GM18951 (cell line): ENCODE measurements around the gene FHOD3.
"Not testable (repeated sequence)": the region's sequence is repeated elsewhere in the genome, so short reads cannot be mapped to it uniquely, and the experiment has no call there.

ENCODE experiments used
- POLR2A ChIP-seq: IDR thresholded peaks from 4 replicates; pipeline ENCODE4 v1.6.1; 2011; ENCODE audit warnings: mild to moderate bottlenecking; ENCODE audit not compliant: insufficient read length, insufficient read depth; ENCODE audit errors: extremely low read depth
- in situ Hi-C: fragments of 300-500 bp; cut with MboI; formaldehyde crosslinking; loops from one replicate; pipeline ENCODE4 v1.12.0; 2022; ENCODE audit warnings: low sequenced_read_pairs, mixed read lengths, inconsistent platforms; ENCODE audit not compliant: unreplicated experiment

Gene FHOD3

GRCh38 chr18:36744261-36744876, 446.9 kb downstream of the FHOD3 start:
- in situ Hi-C loops, result no loop called here
- no peak for TF ChIP-seq POLR2A

DNA sequence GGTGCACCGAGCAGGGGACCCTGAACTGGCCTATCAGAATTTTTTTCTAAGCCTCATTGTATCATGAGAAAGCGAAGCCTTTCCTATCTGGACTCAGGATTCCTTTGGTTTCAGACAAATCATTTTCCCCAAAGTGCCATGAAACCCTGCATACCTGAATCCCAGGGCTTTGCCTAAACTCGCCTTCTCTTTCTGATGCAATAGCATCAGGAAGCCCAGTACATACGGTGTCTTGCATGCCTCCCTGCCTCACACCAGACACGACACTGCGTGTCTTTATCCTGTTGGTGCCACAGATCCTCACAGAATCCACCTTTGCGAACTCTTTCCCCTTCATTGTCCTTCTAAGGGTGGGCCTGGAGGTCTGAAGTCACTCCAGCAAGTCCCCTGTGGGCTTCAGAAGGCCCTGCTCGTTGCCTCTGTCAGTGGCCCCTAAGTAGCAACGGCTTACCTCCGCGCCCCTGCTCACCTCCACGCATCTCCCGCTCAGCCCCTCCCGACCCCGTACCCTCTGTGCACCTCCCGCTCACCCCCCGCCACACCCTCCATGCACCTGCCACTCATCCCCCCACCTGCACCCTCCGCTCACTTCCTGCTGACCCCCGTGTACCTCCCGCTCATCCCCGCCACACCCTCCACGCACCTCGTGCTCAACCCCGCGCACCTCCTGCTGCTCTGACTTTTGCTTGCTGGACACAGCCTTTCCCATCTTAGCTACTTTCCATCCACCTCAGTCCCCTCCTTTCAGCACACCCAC, 447.9 kb downstream of the FHOD3 start:
- in situ Hi-C loops, result no loop called here
- TF ChIP-seq POLR2A, result no peak

- TF ChIP-seq POLR2A, result no peak
- in situ Hi-C loops, result no loop called here
Observed at GRCh38 chr18:36752929-36753865, 455.7 kb downstream of the FHOD3 start.

DNA sequence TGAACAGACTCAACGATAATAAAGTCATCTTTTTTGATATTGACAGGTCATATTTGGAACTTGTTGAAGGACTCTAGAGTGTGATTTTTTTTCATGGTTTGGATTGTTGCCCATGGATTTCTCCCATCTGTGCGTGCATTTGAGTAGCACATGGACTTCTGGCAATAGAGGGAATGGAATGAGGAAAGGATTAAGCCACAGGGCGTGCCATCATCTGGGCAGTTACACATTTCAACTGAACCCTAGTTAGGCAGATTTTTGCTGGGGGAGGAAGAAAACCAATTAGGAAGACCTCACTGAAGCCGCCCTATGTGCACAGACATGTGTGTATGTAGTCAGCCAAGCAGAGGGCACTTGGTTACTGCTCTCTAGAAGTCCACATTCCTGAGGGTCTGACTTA, 458.7 kb downstream of the FHOD3 start:
- in situ Hi-C loops, result no loop called here
- no peak for TF ChIP-seq POLR2A

- no peak for TF ChIP-seq POLR2A
- in situ Hi-C loops, result no loop called here
Observed at GRCh38 chr18:36757081-36757480, 459.6 kb downstream of the FHOD3 start.

DNA sequence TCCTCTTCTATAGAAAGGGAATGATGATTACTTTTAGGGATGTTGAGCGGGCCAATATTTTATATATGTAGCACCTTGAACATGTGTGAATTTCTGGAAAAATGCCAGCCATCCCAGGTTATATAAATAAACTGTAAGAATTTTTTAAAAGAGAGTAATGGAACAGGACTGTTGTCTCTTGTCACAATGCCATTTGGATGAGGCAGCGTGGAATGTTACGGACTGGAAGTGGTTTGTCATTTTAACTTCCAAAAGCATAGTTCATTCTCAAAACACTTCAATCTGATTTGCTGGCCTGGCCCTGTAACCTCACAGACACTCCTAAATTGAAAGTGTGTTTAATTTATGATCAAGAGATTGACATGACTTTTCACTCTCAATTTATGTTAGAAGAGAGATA, 460.5 kb downstream of the FHOD3 start:
- TF ChIP-seq POLR2A, result no peak
- in situ Hi-C loops, result no loop called here

DNA sequence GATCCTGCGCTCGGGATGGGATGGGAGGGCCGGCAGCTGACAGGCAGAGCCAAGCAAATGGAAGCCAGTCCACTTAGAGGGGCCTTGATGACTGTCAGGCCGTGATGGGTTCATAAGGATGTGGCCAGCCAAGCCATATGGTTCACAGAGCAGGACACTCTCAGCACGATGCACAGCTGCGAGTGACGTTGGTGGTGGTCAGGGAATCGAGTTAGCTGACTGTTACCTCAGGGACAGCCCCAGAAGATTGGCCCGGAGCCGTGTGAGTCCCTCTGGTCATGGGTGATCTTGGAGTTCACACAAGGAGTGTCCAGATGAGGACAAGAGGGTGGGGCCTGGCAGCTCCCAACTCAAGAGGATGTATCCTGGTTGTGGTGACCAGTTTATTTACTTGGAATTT, 461.1 kb downstream of the FHOD3 start:
- in situ Hi-C loops, result no loop called here
- no peak for TF ChIP-seq POLR2A

- in situ Hi-C loops, result no loop called here
- no peak for TF ChIP-seq POLR2A
Observed at GRCh38 chr18:36759167-36759776, 461.8 kb downstream of the FHOD3 start.

GRCh38 chr18:36760598-36760997, 463.1 kb downstream of the FHOD3 start:
- in situ Hi-C loops, result no loop called here
- no peak for TF ChIP-seq POLR2A

- in situ Hi-C loops, result no loop called here
- TF ChIP-seq POLR2A, result no peak
Observed at GRCh38 chr18:36761186-36761698, 463.7 kb downstream of the FHOD3 start.

- in situ Hi-C loops, result no loop called here
- no peak for TF ChIP-seq POLR2A
Observed at GRCh38 chr18:36762074-36762473, 464.6 kb downstream of the FHOD3 start.

- in situ Hi-C loops, result not testable (repeated sequence)
Observed at GRCh38 chr18:36762965-36763364, 465.5 kb downstream of the FHOD3 start.

- in situ Hi-C loops, result no loop called here
- no peak for TF ChIP-seq POLR2A
Observed at GRCh38 chr18:36766836-36767235, 469.3 kb downstream of the FHOD3 start.
